BLaER1 (cell line): Measurements from ENCODE around the gene C2orf81.
"Not testable (repeated sequence)": the region's sequence is repeated elsewhere in the genome, so short reads cannot be mapped to it uniquely, and the experiment has no call there.

ENCODE experiments used
- H3K27ac ChIP-seq: shearing (Covaris generic); formaldehyde crosslinking; 2 replicates; pipeline ENCODE4 v1.8.1; 2022
- H3K27me3 ChIP-seq: shearing (Covaris generic); formaldehyde crosslinking; 2 replicates; pipeline ENCODE4 v1.8.1; 2022
- H3K36me3 ChIP-seq: shearing (Covaris generic); formaldehyde crosslinking; 2 replicates; pipeline ENCODE4 v1.8.1; 2022
- H3K4me1 ChIP-seq: shearing (Covaris generic); formaldehyde crosslinking; 2 replicates; pipeline ENCODE4 v1.8.1; 2022
- H3K4me2 ChIP-seq: shearing (Covaris generic); formaldehyde crosslinking; 2 replicates; pipeline ENCODE4 v1.8.1; 2022
- H3K4me3 ChIP-seq: shearing (Covaris generic); formaldehyde crosslinking; 2 replicates; pipeline ENCODE4 v1.8.1; 2022
- H3K9ac ChIP-seq: shearing (Covaris generic); formaldehyde crosslinking; 2 replicates; pipeline ENCODE4 v1.8.1; 2022
- H3K9me3 ChIP-seq: shearing (Covaris generic); formaldehyde crosslinking; 2 replicates; pipeline ENCODE4 v1.8.1; 2022
- H4K20me1 ChIP-seq: shearing (Covaris generic); formaldehyde crosslinking; 2 replicates; pipeline ENCODE4 v1.8.1; 2022
- Cebpa-rat ChIP-seq: shearing (Covaris generic); IDR thresholded peaks from 2 replicates; pipeline ENCODE4 v1.8.1; 2022

C2orf81 gene

GRCh38 chr2:74421221-74421870 is at the start of gene C2orf81, which contains the start of gene WDR54:
TSS of gene C2orf81 (minus strand) at chr2:74421619. CDS start at chr2:74421560, 59 bp downstream.
TSS of gene WDR54 (plus strand) at chr2:74421730. CDS start at chr2:74422154, 424 bp downstream.
- Histone ChIP-seq H3K4me1 (peaks cover 44% of the 10 kb centered on the region), H4K20me1 (no peaks in the 10 kb centered on the region), H3K9ac (peak within 1 kb of the TSS; percentile 69), H3K27ac (0 out of 2 replicates have a peak within 1 kb of the TSS, but pooled peaks have one; percentile 38), H3K27me3 (peaks cover 21% of the 10 kb centered on the region), H3K4me3 (peak within 1 kb of the TSS; percentile 86), H3K9me3 (no peaks in the 10 kb centered on the region), H3K4me2 (peak within 1 kb of the TSS; percentile 96), H3K36me3 (peaks cover 25% of the 10 kb centered on the region)
- TF ChIP-seq Cebpa-rat, result no peak

DNA sequence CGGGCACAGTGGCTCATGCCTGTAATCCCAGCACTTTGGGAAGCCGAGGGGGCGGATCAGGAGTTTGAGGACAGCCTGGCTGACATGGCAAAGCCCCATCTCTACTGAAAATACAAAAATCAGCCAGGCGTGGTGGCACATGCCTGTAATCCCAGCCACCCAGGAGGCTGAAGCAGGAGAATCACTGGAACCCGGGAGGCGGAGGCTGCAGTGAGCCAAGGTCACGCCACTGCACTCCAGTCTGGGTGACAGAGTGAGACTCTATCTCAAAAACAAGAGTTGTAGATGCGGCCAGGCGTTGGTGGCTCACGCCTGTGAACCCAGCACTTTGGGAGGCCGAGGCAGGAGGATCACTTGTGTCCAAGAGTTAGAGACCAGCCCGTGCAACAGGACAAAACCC is 49.3 kb upstream of the C2orf81 start:
- not testable (repeated sequence) for H3K9me3 ChIP-seq, H4K20me1 ChIP-seq, H3K27me3 ChIP-seq, H3K4me3 ChIP-seq, H3K27ac ChIP-seq, H3K9ac ChIP-seq
- Histone ChIP-seq H3K36me3 (peaks cover 29% of the 10 kb centered on the region), H3K4me1 (peaks cover 32% of the 10 kb centered on the region), H3K4me2 (peak overlapping the region; percentile 92)

DNA sequence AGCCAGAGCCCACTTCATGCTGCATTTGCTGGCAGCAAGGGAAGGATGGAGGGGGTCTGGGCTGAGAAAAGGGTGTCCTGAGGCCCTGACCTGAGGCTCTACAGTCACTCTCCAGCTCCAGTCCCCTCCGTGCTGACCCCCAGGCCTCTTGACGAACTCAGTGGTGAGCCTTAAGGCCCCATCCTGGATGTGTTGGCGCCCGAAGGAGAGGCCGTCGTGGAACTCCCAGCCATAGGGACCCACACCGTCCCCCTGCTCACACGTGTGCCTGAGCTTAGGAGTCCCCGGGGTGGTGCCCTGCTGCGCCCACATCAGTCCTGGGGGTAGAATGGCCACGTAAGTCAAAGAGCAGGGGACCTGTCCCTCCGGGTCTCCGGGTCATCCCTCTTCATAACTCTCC is 43.0 kb upstream of the C2orf81 start:
- Histone ChIP-seq H3K4me1 (peaks cover 25% of the 10 kb centered on the region), H3K9me3 (no peaks in the 10 kb centered on the region), H4K20me1 (peaks cover 36% of the 10 kb centered on the region; the same call in 1 of the 2 replicates), H3K4me2 (peak overlapping the region; percentile 96), H3K27me3 (no peaks in the 10 kb centered on the region), H3K27ac (peak overlapping the region; percentile 86), H3K4me3 (peak overlapping the region; percentile 83), H3K9ac (peak overlapping the region; percentile 94), H3K36me3 (peaks cover 32% of the 10 kb centered on the region)
- no peak for TF ChIP-seq Cebpa-rat

- no peak overlapping the region for H3K4me2 ChIP-seq
- peaks cover 32% of the 10 kb centered on the region for H3K36me3 ChIP-seq
- no peak overlapping the region for H3K4me3 ChIP-seq
- no peaks in the 10 kb centered on the region for H3K9me3 ChIP-seq
- no peak overlapping the region for H3K27ac ChIP-seq
- TF ChIP-seq Cebpa-rat, result no peak
- H3K27me3 ChIP-seq, result no peaks in the 10 kb centered on the region
- peaks cover 32% of the 10 kb centered on the region for H3K4me1 ChIP-seq
- peaks cover 36% of the 10 kb centered on the region; the same call in 1 of the 2 replicates for H4K20me1 ChIP-seq
- H3K9ac ChIP-seq, result no peak overlapping the region
Observed at GRCh38 chr2:74462786-74463105, 41.3 kb upstream of the C2orf81 start.

DNA sequence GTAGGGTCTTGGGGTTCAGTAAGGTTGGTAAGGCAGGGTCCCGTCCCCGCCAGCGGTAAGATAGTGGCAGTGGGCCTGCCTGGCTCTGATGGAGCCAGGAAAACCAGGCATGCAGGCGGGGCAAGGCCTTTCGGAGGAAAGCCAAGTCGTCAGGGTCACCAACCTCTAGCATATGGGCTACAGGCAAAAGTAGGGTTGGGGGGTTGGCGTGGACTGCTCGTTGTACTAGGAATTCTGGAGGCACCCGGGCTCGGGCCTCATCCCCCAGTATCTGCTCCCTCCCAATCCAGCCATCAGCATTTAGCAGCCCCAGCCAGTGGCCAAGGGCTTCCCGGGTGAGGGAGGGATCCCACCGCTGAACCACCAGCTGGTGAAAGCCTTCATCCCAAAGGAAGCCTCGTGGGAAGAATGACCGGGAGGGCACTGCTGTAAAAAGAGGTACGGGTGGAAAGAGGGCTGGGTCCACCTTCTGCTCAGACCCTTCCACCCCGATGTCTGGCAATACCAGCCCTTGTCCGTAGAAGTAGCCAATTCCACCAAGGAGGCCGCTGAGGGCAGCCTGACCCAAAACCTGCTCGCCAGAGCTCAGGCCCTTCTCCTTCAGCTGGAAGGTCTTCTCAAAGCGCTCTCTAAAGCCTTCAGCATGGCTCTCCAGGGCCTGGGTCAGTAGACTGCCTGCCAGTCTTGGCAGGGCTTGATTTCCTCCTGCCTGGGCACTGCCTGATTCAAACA is 40.8 kb upstream of the C2orf81 start:
- Histone ChIP-seq H3K4me2 (no peak overlapping the region), H3K36me3 (peaks cover 32% of the 10 kb centered on the region), H3K4me3 (no peak overlapping the region), H3K4me1 (peaks cover 32% of the 10 kb centered on the region), H3K27me3 (no peaks in the 10 kb centered on the region), H3K27ac (no peak overlapping the region), H3K9me3 (no peaks in the 10 kb centered on the region), H3K9ac (no peak overlapping the region), H4K20me1 (peaks cover 36% of the 10 kb centered on the region; the same call in 1 of the 2 replicates)
- TF ChIP-seq Cebpa-rat, result no peak

GRCh38 chr2:74461187-74462053 is 40.0 kb upstream of the C2orf81 start:
- Histone ChIP-seq H3K4me1 (peaks cover 38% of the 10 kb centered on the region), H4K20me1 (peaks cover 36% of the 10 kb centered on the region; the same call in 1 of the 2 replicates), H3K9me3 (no peaks in the 10 kb centered on the region), H3K9ac (no peak overlapping the region), H3K36me3 (peaks cover 32% of the 10 kb centered on the region), H3K27ac (no peak overlapping the region), H3K4me3 (no peak overlapping the region), H3K4me2 (no peak overlapping the region), H3K27me3 (no peaks in the 10 kb centered on the region)
- no peak for TF ChIP-seq Cebpa-rat

DNA sequence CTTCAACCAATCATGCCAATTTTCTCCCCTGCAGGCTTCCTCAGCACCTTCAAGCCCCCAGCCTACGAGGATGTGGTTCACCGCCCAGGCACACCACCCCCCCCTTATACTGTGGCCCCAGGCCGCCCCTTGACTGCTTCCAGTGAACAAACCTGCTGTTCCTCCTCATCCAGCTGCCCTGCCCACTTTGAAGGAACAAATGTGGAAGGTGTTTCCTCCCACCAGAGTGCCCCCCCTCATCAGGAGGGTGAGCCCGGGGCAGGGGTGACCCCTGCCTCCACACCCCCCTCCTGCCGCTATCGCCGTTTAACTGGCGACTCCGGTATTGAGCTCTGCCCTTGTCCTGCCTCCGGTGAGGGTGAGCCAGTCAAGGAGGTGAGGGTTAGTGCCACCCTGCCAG is 38.8 kb upstream of the C2orf81 start:
- not testable (repeated sequence) for H3K4me3 ChIP-seq, H3K9ac ChIP-seq, H3K9me3 ChIP-seq, H3K4me2 ChIP-seq, H3K27me3 ChIP-seq, H3K27ac ChIP-seq
- Histone ChIP-seq H3K4me1 (peaks cover 46% of the 10 kb centered on the region), H3K36me3 (peaks cover 32% of the 10 kb centered on the region), H4K20me1 (peaks cover 36% of the 10 kb centered on the region; the same call in 1 of the 2 replicates)

DNA sequence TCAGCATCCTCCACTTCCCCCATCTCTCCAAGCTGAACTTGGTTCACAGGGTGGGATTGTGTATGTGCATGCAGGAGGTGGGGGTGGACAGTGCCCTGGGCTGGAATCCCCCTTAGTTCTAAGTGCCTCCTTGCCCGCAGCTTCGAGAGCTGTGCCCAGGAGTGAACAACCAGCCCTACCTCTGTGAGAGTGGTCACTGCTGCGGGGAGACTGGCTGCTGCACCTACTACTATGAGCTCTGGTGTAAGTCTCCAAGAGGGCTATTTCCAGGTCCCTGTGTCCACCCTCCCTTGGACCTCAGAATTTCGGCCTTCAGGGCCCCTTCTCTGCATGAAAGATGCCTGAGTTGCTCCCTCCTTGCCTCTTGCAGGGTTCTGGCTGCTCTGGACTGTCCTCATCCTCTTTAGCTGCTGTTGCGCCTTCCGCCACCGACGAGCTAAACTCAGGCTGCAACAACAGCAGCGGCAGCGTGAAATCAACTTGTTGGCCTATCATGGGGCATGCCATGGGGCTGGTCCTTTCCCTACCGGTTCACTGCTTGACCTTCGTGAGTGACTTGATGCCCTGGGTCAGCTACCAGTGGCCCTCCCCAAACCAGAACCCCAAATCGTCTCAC is 38.2 kb upstream of the C2orf81 start:
- not testable (repeated sequence) for H3K9me3 ChIP-seq, H3K27ac ChIP-seq, H3K27me3 ChIP-seq
- H3K4me2 ChIP-seq, result peak overlapping the region; percentile 97
- peaks cover 47% of the 10 kb centered on the region for H3K4me1 ChIP-seq
- peaks cover 32% of the 10 kb centered on the region for H3K36me3 ChIP-seq
- H4K20me1 ChIP-seq, result peaks cover 34% of the 10 kb centered on the region; the same call in 1 of the 2 replicates
- H3K9ac ChIP-seq, result peak overlapping the region; percentile 87; the same call in 1 of the 2 replicates
- peak overlapping the region; percentile 80 for H3K4me3 ChIP-seq

GRCh38 chr2:74458938-74459363 is 37.5 kb upstream of the C2orf81 start:
- Histone ChIP-seq H3K4me2 (peak overlapping the region; percentile 97), H3K9ac (peak overlapping the region; percentile 87), H3K27ac (peak overlapping the region; percentile 82), H3K9me3 (no peaks in the 10 kb centered on the region), H3K27me3 (no peaks in the 10 kb centered on the region), H4K20me1 (peaks cover 28% of the 10 kb centered on the region; the same call in 1 of the 2 replicates), H3K36me3 (peaks cover 32% of the 10 kb centered on the region), H3K4me1 (peaks cover 47% of the 10 kb centered on the region), H3K4me3 (peak overlapping the region; percentile 80)
- no peak for TF ChIP-seq Cebpa-rat
